SIG-M5 treated with dmso at 0.1 percent for 504 hours (cell line): Measurements from ENCODE around the gene SNORC.
"Not testable (repeated sequence)": the region's sequence is repeated elsewhere in the genome, so short reads cannot be mapped to it uniquely, and the experiment has no call there.

ENCODE experiments used
- DNase-seq: peaks from one replicate; lab custom pipeline; 2025; ENCODE audit not compliant: unreplicated experiment; lab: John Stamatoyannopoulos, UW

SNORC gene

DNA sequence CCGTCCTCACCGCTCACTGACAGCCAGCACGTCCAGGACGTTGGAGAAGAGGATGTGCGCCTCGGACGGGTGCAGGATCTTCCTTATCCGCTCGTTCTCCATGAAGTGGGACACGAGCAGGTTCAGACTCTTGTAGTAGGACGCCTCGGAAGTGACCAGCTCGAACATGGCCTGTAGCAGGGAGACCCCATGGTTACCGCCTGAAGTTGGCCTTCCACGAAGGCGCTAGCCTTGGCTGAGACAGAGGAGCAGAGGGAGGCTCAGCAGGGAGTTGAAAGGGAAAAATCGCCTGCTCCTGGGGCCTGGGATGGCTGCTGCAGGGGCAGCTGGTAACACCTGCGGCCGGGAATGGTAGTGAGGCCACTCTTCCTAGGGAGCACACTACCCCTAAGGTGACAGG lies 24.7 kb downstream of the SNORC start:
- no peak for DNase-seq

DNA sequence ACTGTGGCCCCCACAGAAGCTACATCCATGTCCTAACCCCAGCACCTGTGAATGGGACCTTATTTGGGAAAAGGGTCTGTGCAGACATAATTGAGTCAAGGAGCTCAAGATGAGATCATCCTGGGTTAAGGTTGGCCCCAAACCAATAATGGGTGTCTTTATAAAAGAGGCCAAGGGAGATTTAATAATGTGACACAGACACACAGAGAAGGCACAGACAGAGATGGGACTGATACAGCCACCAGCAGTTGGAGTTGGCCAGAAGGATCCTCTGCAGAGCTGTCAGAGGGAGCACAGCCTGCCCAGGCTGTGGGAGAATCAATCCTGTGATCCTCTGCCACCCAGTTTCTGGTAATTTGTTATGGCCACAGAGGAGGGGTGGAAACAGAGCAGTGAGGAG lies 26.0 kb downstream of the SNORC start:
- no peak for DNase-seq

DNA sequence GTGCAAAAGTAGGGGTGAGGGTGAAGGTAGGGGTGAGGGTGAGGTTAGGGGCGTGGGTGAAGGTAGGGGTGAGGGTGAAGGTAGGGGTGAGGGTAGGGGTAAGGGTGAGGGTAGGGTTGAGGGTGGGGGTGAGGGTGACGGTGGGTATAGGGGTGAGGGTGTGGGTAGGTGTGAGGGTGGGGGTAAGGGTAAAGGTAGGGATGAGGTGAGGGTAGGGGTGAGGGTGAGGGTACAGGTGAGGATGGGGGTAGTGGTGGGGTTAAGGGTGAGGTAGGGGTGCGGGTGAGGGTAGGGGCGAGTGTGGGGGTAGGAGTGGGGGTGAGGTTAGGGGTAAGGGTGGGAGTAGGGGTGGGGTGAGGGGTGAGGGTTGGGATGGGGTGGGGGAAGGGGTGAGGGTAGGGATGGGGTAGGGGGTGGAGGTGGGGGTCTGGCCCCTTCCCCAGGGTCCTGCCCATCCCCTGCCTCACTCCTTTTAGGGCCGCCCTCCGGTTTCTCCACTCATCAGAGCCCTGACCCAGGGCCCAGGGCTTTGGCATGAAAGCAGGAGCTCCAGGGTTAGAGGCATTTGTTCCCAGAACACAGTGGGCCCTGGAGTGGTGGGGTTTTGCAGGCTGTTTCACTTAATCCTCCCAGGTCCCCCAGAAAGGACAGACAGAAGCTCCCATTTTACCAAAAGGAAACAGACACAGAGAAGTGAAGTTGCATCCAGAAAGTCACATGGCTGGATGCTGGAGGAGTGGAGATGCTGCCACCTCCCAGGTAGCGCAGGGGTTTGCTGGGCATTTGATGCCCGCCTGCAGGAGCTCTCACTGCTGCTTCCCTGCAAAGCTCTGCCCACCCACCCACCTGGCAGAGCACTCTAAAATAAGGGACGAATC lies 26.9 kb downstream of the SNORC start:
- DNase-seq = no peak

DNA sequence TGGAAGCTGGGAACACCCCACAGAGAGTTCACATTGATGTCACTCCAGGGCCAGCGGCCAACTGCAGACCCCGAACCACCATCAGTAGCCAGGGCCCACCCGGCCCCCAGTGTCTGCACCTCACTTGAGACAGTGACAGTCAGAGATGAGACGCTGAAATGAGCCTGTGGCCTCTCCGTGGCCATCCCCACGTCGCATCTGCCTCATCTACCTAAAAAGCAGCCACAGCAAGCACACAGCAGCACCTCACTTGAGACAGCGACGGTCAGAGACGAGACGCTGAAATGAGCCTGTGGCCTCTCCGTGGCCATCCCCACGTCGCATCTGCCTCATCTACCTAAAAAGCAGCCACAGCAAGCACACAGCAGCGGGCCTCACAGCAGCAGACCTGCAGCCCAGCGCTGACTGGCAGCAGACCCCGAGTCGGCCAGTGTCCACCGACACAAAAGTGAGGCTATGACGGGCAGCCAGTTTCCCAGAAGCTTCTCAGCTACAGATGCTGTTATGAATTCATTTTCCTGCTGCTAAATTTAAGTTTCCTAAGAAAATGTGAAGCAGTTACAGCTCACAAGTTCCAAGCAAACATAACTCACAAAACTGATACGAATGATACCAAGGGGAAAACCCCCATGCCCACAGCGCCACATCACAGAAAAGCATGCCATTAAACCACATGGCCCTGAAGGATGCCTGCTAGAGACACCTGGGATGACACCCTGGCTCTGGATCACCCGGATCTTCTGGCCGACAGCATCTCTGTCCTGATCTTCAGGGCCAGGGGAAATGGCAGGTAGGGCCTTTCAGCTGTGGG lies 27.7 kb downstream of the SNORC start:
- DNase-seq = no peak

DNA sequence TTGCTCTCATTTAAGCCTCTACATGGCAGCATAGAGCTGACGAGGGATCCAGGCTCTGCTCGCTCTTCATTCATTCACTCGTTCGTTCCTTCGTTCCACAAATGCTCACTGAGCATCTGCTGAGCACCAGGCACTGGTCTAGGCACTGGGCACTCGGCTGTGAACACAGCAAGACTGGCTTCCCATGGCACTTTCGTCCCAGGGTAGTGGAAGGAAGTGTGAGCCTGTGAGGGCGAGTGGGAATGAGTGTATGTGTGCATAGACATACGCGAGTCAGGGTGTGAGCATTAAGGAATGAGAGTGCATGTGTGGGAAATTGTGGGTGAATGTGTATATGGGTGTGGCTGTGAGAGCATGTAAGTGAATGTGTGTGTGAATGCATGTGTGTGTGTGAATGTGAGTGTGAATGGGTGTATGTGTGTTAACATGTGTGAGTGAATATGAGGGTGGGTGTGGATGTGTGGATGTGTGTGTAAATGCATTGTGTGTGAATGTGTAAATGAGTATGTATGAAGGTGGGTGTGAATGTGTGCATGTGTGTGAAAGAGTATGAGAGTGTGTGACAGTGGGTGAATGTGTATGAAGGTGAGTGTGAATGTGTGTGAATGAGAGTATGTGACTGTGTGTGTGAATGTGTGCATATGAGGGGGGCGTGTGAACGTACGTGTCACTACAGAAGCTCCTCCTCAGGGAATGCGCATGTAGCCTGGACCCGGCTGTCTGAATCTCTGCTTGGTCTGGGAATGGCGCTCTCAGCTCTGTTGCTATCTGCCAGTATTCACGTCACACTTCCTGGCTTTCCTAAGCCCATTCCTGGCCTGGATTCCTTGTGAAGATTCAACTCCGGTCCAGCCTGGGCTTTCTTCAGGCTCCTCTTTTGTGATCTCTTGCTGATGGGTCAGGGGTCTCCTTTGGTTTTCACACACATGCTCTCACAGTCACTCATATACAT lies 28.8 kb downstream of the SNORC start:
- no peak for DNase-seq

DNA sequence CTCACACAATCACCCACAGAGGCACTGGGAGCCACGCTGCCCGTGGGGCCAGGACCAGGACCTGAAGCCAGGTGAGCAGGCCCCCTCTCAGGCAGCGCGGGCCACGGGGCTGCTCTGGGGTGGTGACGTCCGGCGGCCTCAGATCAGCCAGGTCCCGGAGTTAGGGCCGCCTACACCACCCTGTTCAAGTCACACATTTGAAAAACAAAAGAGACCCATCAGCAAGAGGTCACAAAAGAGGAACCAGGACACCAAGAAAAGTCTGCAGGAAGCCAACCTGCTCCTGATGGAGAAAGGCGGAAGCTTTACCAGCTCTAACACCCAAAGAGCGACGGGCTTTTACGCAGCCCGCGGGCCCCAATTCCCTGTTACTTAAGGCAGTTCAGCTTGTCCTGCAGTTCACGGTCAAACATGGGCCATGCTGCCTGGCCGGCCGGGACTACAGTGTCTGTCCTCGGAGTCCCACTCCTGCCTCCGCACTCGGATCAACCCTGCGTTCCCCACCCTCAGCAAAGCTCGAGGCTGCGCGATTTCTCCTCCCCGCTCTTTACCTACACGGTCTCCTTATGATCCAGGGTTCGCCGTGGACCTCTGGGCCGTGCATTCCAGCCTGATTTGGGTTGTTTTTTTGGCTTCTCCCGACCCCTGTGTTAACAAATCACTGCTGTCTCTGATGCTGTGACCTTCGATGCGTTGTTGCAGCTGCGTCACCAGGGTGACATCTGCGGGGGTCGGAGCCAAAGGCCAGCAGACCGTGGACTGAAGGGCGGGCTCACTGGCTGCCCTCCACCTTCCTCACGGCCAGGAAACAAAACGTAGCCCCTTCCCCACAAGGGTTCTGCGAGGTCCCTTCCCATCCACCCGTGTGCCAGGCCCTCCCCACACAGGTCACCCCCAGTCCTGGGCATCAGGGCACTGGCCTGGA lies 31.0 kb downstream of the SNORC start:
- no peak for DNase-seq

DNA sequence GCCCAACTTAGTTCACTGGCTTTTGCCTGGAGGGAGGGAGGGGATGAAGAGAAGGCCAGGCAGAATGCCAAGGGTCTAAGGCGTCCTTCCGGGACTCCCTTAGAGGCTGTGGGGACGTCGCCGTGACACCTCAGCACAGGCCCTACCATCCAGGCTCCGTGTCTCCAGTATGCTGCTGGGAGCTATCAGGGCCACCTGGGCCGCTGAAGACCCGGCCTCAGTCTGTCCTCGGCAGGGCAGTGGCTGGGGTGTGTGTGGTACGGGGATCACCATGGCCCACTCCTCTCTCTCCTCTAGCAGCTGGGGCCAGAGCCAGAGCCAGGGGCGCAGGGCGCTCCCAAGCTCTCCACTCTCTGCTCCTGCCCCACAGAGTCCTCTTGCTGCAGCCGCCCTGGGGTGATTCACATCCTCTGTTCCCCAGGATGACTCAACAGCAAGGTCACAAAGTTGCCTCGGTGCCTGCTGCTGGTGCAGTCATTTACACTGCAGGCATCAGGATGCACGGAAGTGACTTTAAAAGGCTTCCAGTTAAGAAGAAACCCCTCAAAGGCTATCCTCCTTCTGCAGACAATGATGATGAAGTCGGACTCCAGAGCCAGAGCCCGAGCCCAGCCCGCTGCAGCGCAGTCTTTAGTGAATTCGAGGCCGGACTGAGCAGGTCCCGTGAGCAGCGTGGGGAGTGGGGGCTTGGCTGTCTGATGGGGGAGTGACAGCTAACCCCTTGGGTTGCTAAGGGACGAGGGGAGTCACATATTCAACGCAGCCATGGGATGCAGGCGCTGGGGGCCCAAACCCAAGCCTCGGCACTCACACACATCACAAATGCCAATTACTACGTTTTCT lies 31.9 kb downstream of the SNORC start:
- DNase-seq = peak; percentile 87

DNA sequence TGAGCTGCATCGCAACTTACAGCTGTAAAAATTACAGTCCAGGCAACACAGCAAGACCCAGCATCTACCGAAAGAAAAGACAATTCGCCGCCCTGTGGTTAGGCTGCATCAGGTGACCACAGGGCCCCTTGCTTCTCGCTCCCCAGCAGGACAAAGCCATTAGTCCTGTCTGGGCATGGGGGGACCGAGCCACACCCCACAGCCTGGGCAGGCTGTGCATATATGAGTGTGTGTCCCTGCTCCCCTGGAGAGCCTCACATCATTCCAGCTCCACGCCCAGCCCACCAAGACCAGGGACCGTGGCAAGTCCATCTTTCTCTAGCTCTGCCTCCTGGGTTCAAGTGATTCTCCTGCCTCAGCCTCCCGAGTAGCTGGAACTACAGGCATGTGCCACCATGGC lies 33.9 kb downstream of the SNORC start:
- no peak for DNase-seq

DNA sequence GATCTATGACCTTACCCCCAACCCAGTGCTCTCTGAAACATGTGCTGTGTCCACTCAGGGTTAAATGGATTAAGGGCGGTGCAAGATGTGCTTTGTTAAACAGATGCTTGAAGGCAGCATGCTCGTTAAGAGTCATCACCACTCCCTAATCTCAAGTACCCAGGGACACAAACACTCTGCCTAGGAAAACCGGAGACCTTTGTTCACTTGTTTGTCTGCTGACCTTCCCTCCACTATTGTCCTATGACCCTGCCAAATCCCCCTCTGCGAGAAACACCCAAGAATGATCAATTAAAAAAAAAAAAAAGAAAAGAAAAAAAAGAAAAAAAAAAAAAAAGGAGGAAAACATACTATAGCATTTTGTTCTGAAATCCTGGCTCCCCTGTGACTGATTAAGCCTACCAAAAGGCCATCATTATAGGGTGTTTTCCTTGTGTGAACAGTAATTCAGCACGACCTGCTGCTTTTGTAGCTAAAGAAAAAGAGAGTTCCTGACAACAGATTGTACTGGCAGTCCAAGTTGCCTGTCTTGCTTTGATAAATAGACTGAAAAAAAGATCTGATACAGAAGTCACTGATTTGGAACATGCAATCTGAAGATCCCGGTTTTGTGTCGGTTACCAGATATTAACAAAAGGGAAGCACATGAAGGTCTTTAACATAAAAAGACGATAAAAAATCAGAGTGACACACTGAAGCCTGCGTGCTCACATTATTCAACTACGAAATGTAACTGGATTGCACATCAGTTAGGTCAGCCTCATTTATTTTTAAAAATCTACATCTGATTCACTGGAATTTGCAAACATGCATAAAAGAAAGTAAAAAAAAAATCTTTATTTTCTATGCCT lies 37.0 kb downstream of the SNORC start:
- not testable (repeated sequence) for DNase-seq

DNA sequence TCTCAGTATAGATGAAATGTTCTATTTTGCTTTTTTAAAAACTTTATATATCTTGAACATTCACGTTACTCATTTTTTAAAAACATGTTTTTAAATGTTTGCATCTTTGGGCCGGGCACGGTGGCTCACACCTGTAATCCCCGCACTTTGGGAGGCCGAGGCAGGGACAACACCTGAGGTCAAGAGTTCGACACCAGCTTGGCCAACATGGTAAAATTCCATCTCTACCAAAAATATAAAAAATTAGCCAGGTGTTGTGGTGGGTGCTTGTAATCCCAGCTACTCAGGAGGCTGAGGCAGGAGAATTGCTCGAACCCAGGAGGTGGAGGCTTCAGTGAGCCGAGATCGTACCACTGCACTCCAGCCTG lies 37.6 kb downstream of the SNORC start:
- not testable (repeated sequence) for DNase-seq

DNA sequence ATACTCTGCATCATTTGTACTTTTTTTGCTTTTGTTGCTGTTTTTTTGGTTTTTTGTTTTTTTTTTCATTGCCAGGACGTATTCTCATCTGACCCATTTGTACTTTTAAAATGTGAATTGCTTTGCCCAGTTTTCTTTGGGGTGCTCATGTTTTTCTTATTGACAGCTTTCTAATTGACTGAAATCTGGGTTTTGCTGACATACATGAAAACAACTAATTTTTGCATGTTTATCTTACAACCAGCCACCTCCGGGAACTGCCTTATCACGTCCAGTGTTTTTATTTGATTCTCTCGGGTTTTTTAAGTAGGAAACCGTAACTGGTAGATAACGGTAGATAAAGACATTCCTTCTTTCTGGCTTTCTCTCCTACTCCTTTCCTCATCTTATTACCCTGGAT lies 38.6 kb downstream of the SNORC start:
- no peak for DNase-seq

DNA sequence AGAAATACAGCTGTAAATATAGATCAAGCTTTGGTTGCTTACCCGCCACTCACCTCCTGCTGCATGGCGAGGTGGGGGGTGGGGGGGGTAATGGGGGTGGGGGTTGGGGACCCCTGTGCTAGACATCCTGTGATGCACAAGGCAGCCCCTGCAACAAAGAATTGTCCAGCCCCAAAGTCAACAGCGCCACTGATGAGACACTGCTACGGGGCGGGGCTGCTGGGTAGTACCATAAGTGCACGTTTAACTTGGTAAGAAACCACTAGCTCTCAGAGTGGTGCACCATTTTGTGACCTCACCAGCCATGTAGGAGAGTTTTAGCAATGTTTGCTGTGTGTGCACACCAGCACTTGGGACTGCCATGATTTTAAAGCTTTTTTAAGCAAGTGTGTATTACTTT lies 40.3 kb downstream of the SNORC start:
- no peak for DNase-seq

DNA sequence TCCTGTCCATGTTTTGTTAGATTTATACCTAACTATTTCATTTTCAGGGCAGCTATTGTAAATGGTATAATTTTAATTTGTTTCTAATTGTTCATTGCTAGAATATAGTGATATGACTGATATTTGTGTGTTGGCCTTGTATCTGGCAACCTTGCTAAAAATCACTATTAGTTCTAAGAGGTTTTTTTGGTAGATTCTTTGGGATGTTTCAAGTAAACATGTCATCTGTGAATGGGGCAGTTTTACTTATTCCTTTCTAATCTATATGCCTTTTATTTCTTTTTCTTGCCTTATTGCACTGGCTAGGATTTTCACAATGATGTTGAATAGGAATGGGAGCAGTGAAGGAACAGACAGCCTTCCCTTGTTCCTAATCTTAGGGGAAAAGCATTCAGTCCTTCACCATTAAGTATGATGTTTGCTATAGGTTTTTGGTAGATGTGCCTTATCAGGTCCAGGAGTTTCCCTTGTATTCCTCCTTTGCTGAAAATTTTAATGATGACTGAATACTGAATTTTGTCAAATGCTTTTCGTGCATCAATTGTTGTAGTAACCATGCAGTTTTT lies 41.7 kb downstream of the SNORC start:
- DNase-seq = no peak

DNA sequence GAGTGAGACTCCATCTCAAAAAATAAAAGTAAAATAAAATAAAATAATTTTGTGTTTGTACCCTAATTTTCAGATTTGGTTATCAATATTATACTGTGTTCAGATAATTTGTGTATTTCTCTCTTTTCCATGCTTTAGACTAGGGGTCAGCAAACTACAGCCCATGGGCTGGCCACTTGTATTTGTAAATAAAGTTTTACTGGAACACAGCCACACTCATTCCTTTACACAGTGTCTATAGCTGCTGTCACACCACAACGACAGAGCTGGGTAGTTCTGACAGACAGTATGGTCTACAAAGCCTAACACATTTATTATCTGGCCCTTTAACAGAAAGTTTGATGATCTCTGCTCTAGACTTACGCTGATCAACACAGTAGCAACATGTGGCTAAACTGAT lies 43.8 kb downstream of the SNORC start:
- no peak for DNase-seq

DNA sequence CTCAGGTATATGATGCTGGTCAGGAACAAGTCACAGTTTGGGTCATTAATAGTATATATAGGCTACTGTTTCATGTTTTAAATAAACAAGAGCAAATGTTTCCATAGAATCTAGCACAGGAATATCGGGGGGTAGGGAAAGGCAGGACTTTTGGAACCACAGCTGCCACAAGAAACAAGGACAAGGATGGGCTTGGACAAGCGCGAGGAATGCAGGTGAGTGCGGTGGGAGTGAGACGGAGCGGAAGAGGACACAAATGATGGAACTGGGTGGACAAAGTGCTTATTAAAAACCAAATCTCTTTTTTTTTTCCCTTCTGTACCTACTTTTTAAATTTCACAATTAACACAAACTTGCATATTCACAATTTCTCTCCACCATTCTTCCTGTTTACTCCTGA lies 49.1 kb downstream of the SNORC start:
- no peak for DNase-seq

DNA sequence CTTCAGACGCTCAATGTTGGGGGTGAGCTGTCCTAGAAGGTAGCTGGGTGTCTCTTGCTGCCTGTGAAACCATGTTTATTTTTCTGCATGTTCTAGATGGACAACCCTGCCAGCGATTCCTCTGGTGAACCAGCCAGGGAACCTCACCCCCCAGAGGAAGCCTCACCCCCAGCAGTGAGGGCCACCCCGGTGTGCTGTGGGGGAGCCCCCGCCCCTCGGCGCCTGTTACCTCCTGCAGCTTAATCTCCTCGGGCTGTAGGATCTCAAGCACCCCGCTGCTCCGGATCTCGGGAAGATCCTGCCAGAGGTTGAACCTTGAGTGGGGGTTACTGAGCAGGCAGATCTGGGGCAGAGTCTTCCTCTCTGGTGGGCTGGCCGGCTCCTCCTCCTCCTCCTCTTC lies 50.0 kb downstream of the SNORC start:
- no peak for DNase-seq

DNA sequence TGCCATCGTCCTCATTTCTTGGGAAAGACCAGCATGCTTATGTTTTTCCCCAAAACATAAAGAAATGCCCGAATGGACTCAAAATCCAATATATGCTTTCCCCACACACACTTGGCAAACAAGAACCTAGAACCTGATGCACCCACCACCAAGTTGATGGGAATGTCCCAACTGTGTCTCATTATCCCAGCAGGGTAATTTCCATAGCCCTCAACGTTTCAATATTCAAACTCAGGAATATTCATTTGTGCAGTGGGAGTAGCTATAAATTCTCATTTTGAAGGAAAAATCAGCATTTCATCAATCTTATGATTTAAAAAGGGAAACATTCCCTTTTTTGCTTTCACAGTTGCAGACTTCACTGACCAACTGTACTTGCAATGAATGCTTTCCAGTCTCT lies 50.7 kb downstream of the SNORC start:
- no peak for DNase-seq

DNA sequence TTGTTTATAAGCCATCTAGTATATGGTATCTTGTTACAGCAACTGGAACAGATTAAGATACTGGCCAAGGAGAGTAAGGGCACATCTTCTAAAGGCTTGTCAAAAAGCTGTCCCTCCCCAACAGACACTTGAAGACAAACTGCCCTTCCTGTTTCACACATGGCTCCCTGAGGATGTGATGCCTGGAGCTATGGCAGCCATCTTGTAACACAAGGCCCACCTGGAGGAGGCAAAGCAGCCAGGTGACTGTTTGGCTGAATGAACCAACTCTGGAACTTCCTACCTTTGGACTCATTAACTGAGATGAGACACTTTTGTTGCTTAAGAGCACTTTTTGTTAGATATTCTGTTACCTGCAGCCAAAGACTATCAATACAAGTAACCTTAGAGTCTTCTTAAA lies 54.4 kb downstream of the SNORC start:
- no peak for DNase-seq
